ENCODE results near the gene CORO2B. TPM values are rescaled to one million over a fixed set of nuclear protein-coding genes. Genes with fewer than 3 reads are reported as not detected.
"Not testable (repeated sequence)": the region's sequence is repeated elsewhere in the genome, so short reads cannot be mapped to it uniquely, and the experiment has no call there.

Gene CORO2B
- total RNA-seq, 4 donors from 2014 or later = 1.3 to 3.3 (median 2.3) TPM

DNA sequence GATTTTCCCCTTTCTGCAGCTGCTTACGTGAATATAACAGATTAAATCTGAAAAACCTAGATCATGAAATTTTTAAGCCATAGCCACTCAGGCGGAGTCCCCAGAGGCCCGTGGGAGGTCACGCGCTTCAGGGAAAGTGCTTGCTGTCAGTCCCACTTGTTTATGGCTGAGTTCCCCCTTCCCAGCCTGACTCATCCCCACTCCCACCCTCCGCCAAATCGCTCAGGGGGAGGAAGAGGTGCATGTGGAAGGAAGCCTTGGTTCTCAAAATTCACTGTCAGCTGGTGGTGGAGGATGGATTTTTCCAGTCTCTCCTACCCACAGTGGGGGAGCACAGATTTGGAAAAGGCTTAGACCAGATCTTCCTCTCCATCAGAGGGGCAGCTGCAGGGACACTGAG lies 67.4 kb downstream of the CORO2B start:
- no peak overlapping the region for H3K4me3 ChIP-seq
- no peak overlapping the region for H3K27ac ChIP-seq
- H3K4me1 ChIP-seq = peaks cover 11% of the 10 kb centered on the region
- no peaks in the 10 kb centered on the region for H3K27me3 ChIP-seq
- WGBS = 48% methylated on average over 7 of the region's 7 CpGs
- TF ChIP-seq, protein P1, sequence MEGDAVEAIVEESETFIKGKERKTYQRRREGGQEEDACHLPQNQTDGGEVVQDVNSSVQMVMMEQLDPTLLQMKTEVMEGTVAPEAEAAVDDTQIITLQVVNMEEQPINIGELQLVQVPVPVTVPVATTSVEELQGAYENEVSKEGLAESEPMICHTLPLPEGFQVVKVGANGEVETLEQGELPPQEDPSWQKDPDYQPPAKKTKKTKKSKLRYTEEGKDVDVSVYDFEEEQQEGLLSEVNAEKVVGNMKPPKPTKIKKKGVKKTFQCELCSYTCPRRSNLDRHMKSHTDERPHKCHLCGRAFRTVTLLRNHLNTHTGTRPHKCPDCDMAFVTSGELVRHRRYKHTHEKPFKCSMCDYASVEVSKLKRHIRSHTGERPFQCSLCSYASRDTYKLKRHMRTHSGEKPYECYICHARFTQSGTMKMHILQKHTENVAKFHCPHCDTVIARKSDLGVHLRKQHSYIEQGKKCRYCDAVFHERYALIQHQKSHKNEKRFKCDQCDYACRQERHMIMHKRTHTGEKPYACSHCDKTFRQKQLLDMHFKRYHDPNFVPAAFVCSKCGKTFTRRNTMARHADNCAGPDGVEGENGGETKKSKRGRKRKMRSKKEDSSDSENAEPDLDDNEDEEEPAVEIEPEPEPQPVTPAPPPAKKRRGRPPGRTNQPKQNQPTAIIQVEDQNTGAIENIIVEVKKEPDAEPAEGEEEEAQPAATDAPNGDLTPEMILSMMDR (IDR thresholded peaks at IDR 0.05) = no peak
- no peak for TF ChIP-seq POLR2A (IDR thresholded peaks at IDR 0.05)
- TF ChIP-seq POLR2AphosphoS5 (IDR thresholded peaks at IDR 0.05) = no peak
- TF ChIP-seq EP300 (IDR thresholded peaks at IDR 0.05) = no peak
- H3K9me3 ChIP-seq = no peaks in the 10 kb centered on the region
- DNase-seq (ENCODE audit: low spot score in 2 of 2) = peak in 1 of 2 donors; percentile 58
- no peaks in the 10 kb centered on the region for H3K36me3 ChIP-seq

DNA sequence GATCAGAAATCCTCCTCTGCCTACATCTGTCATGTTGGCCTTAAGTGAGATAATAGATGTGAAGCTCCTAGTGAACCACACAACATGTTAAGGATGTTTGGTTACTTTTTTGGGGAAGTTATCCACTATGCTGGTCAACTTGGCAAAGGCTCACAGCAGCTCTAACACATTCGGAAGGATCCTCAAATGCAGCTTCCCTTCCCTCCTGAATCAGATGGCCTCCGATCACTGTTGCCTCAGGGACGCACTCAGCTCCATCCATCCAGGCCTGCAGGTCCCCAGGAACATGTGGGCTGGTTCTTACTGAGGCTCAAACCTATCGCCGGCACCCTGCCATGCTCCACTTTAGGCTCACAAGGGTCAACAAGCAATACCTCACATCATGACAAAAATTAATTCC lies 67.9 kb downstream of the CORO2B start:
- peak in 1 of 2 donors; percentile 17 for DNase-seq (ENCODE audit: low spot score in 2 of 2)
- Histone ChIP-seq H3K36me3 (no peaks in the 10 kb centered on the region), H3K27ac (no peak overlapping the region), H3K9me3 (no peaks in the 10 kb centered on the region), H3K4me1 (peaks cover 8% of the 10 kb centered on the region), H3K27me3 (no peaks in the 10 kb centered on the region), H3K4me3 (no peak overlapping the region)
- TF ChIP-seq POLR2AphosphoS5 (IDR thresholded peaks at IDR 0.05) (no peak), EP300 (IDR thresholded peaks at IDR 0.05) (no peak), POLR2A (IDR thresholded peaks at IDR 0.05) (no peak)
- TF ChIP-seq, protein P1 (IDR thresholded peaks at IDR 0.05) = no peak
- 90% methylated on average over 5 of the region's 5 CpGs for WGBS

DNA sequence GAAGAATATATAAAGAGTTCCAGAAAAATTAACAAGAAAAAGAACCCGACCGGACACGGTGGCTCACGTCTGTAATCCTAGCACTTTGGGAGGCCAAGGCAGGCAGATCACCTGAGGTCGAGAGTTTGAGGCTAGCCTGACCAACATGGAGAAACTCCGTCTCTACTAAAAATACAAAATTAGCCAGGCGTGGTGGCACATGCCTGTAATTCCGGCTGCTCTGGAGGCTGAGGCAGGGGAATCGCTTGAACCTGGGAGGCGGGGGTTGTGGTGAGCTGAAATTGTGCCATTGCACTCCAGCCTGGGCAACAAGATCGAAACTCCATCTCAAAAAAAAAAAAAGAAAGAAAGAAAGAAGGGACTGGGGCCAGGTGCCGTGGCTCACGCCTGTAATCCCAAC lies 68.6 kb downstream of the CORO2B start:
- WGBS = 84% methylated on average over 13 of the region's 13 CpGs
- peaks cover 15% of the 10 kb centered on the region for H3K4me1 ChIP-seq
- not testable (repeated sequence) for H3K4me3 ChIP-seq, H3K27me3 ChIP-seq, H3K36me3 ChIP-seq, H3K27ac ChIP-seq, H3K9me3 ChIP-seq
- peak in 1 of 2 donors; percentile 11 for DNase-seq (ENCODE audit: low spot score in 2 of 2)

DNA sequence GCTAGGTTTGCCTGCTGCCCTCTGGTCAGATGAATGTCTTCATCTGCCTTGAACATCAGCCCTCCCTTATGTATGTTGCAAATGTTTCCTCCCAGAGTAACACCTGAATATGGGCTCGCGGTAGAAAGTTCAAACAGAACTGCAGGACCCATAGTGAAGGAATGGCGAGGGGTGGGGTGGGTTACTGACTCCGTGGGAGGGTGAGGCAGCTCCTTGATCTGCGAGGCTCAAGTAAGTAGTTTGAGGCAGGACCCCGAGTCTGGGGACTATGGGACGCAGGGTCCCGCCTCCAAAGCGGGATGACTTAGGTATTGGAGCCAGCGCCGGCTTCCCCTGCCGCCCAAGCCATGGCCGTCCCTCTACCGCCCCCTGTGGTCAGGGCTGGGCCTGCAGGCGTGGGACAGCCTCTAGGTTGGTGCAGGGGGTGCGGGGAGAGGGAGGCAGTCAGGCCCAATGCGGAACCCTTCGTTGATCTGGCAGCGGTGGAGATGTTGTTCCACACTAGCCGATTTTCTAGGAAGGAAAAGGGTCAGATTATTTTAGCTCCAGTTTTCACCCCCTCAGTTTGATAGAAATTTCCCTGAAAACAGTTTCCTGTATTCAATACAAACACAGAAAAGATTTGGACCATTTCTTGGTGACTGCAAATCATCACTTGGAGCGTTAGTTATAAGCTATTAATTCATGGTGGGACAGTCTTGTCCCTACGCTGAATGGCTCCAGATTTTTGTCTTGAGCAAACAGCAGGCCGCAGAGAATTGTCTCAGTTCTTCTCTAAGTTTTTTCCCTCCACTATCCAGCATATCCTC lies 72.3 kb downstream of the CORO2B start:
- Histone ChIP-seq H3K4me1 (peaks cover 11% of the 10 kb centered on the region), H3K36me3 (no peaks in the 10 kb centered on the region), H3K27ac (no peak overlapping the region), H3K27me3 (no peaks in the 10 kb centered on the region), H3K4me3 (no peak overlapping the region), H3K9me3 (no peaks in the 10 kb centered on the region)
- 73% methylated on average over 15 of the region's 23 CpGs for WGBS
- DNase-seq (ENCODE audit: low spot score in 2 of 2) = peak in 1 of 2 donors; percentile 65
- TF ChIP-seq, protein P1 (IDR thresholded peaks at IDR 0.05) = peak; percentile 30 to 59
- no peak for TF ChIP-seq POLR2AphosphoS5 (IDR thresholded peaks at IDR 0.05)

DNA sequence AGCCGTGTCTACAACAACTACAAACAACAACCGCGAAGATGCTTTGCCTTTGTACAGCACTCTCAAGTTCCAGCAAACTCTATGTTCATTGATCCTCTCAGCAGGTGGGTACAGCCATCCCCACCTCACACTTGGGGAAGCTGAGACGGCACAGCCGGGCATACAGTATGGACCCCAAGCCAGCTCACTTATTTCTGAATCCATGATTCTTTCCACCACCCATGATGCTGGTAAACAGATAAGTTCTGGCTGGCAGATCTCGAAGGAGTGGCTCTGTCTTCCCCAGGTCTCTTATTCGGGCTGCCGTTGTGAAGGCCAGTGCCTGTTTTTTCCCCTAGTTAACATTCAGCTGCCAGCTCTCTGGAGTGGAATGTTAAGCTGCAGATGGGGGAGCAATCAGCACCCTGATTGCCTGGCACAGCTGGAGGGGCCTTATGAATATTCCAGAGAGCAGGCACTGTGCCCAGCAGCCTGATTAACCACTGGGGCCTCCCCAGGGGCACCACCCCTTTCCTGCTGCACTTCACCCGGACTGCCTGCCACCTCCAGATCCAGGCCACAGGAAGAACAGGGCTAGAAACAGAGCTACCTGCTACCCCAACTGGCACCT lies 73.2 kb downstream of the CORO2B start:
- DNase-seq (ENCODE audit: low spot score in 2 of 2) = peak in 1 of 2 donors; percentile 53
- Histone ChIP-seq H3K27me3 (no peaks in the 10 kb centered on the region), H3K4me3 (no peak overlapping the region), H3K27ac (no peak overlapping the region), H3K36me3 (no peaks in the 10 kb centered on the region), H3K9me3 (no peaks in the 10 kb centered on the region), H3K4me1 (peaks cover 11% of the 10 kb centered on the region)
- WGBS = 54% methylated on average over 9 of the region's 9 CpGs
- no peak for TF ChIP-seq EP300 (IDR thresholded peaks at IDR 0.05)
- TF ChIP-seq POLR2AphosphoS5 (IDR thresholded peaks at IDR 0.05) = no peak
- TF ChIP-seq POLR2A (IDR thresholded peaks at IDR 0.05) = no peak
- TF ChIP-seq, protein P1 (IDR thresholded peaks at IDR 0.05) = no peak
